HG02840 (cell line): ENCODE data around the gene WDFY1.

ENCODE experiments used
- ATAC-seq: cut with Tn5 transposase; IDR thresholded peaks from one replicate; pipeline ENCODE4 v1.9.1; 2021; ENCODE audit warnings: mild to moderate bottlenecking, moderate library complexity, moderate number of reproducible peaks; ENCODE audit not compliant: unreplicated experiment, low FRiP score

The WDFY1 gene

DNA sequence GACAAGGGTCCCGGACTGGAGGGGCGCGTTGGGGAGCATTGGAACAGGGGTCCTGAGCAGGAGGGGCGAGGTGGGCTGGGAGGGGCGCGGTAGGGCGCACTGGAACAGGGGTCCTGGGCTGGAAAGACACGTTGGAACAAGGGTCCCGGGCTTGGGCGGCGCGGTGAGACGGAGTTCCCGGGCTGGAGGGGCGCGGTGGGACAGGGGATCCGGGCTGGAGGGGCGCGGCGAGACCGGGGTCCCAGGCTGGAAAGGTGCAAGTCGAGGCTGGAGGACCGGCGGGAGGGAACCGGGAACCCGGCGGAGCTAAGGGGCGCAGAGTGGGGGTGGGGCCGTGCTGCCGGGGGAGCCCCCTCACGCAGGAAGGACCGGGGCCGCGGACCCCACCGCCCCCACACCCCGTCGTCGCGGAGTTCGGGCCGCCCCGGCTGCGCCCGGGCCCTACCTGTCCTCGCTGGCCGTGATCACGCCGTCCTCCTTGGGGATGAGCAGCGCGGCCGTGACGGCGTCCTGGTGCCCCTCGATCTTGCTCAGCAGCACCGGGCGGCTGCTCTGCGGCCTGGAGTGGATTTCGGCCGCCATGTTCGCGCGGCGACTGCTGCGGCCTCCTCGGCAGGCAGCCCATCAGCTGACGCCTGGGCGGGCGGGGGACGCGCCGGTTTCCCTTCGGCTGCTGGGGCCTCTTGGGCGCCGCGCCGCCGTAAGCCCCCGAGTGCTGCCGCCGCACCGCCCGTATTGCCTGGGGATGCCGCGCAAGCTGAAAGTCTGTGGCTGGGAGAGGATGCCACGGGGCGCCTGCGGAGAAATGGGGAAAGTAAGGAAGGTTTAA, at the start of gene WDFY1:
WDFY1 (minus strand) TSS at position 633 of the 829 bp plus-strand sequence; CDS start at position 582, 51 bp downstream.
- ATAC-seq, result peak; percentile 74

DNA sequence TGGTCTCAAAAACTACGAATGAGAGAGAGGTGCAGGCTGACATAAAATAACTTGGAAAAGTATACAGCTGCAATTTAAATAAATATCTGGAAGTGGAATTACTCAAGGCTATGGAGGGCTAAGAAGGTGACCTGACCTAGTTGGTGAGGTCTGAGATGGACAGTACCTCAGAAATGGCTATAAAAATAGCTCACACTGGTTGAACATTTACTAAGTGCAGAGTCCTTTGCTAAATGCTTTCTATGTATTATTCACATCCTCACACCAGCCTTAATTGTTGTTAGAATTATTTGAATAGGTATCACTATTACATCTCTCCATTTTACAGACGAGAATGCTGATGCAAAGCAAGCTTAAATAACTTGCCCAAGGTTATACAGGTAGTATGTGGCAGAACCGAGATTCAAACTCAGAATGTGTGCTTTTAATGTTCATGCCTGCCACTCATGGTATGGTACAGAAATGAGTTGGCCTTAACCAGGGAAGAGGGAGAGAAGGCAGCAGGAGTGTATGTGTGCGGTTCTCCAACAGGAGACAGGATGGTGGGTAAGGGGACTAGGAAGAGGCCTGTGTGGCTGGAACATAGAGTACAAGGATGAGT, 49.5 kb upstream of the WDFY1 start:
- no peak for ATAC-seq

GRCh38 chr2:223993634-223994232, 48.6 kb upstream of the WDFY1 start:
- no peak for ATAC-seq

DNA sequence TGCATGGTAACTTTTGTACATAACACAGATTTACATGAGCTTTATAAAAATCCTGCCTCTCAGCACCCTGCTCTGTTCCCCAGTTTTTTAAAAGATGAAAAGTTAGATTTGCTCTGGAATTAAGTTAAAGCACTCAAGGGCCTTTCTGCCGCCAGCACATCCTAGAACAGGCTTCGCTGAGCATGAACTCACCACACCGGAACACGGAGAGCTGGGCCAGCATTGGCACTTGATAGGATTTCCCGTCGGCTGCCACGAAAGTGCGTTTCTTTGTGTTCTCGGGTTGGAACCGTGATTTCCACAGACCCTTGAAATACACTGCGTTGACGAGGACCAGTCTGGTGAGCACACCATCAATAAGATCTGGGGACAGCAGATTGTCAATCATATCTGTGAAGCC, 46.5 kb upstream of the WDFY1 start:
- no peak for ATAC-seq

DNA sequence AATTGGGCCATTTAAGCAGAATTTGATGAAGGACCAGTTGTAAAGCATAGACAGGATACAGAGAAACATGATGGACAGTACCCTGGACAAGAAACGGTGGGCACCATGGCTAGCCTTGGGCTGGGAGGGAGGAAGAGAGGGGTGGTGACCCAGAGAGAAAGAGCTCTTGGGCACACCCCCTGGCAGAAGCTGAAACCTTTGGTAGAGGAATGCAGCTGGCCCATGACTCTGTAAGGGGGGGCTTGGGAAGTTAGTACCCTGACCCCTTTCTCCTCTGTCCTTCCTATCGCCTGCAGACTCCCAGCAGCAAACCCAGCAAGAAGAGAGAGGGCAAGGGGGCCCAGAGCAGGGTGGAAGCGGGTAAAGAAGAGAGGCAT, 44.7 kb upstream of the WDFY1 start:
- no peak for ATAC-seq

- ATAC-seq, result no peak
These were observed 44.2 kb upstream of the WDFY1 start for GRCh38 chr2:223989206-223989855.

DNA sequence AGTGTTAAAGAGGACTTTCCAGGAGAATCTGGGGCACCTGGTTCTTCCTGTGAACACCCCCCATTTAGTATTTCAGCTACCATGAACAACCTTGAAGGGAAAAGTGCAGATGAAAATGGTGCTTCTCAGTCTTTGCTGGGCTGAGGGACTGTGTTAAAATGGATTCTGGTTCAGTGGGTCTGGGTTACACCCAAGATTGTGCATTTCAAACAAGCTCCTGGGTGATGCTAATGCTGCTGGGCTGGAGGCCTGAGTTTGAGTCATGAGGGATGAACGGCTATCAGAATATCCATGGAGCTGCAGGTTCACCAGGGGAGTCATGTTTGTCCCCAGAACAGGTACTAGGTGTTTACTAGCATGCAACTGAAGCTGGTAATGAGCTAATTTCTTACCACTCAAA, 36.1 kb upstream of the WDFY1 start:
- ATAC-seq, result no peak

GRCh38 chr2:223980803-223981202, 35.7 kb upstream of the WDFY1 start:
- no peak for ATAC-seq

- no peak for ATAC-seq
These were observed 35.2 kb upstream of the WDFY1 start for GRCh38 chr2:223980397-223980735.

DNA sequence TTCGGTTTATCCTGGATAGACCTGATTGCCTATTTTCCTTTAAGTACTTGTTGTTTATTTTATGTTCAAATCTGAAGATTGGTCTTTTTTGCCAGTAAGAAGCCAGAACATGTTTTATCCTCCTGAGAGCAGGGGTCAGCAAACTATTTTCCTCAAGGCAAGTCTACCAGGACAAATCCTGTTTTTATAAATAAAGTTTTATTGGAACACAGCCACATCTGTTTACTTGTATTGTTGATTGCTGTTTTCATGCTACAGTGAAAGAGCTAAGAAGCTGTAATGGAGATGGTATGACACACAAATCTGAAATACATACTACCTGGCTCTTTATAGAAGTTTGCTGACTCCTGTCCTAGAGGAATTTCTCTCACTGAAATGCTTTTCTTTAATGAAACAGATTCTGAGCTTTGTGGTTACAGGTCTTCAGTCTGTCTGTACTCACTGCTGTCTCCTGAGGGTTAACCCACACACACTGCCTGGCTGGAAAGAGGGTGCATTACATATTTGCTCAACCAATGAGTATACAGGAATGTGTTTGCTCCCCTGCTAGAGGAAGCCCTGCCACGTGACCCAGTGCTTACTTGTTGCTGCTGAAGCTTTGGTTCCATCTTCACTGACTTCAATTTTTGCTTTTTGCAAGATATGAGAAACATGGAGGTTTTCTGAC, 34.7 kb upstream of the WDFY1 start:
- no peak for ATAC-seq

DNA sequence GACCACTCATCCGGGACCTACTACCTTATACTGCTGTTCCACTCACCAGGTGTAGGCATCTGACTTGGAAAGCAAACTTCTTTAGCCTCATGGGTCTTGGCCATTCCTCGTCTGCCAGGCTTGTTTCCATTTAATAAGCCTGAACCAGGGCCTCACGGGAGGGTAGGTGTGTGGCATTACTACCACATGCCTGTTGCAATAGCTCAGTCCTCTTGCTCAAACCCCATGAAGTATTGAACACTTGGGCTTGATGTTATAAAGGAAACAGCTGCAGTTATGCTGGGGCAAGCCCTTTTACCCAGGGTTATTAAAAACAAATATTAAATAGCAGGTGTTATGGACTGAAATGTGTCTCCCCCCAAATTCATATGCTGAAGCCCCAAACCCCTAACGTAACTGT, 33.3 kb upstream of the WDFY1 start:
- no peak for ATAC-seq

GRCh38 chr2:223976635-223977226, 31.6 kb upstream of the WDFY1 start:
- ATAC-seq, result no peak

GRCh38 chr2:223973606-223974005, 28.5 kb upstream of the WDFY1 start:
- no peak for ATAC-seq

DNA sequence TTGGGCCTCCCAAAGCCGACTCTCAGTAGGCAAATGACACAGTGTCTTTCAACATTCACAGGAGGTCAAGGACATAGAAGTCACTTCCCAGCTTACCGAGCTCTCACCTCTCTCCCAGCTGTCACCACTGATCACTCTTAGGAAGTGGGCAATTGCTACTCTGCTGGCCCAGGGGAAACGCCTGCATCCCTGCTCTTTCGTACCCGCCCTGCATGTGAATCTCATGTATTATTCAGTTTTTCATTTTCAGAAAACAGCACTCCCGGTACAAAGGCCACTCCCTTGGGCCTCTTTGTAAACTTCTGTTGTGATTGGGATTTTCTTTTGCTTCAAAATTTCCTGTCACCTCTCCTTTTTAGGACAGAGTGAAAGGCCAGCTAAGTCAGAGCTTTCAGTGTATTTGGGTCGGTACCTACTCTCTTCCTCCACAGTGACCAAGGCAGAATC, 27.5 kb upstream of the WDFY1 start:
- ATAC-seq, result no peak

- ATAC-seq, result no peak
These were observed 26.6 kb upstream of the WDFY1 start for GRCh38 chr2:223971731-223972130.

DNA sequence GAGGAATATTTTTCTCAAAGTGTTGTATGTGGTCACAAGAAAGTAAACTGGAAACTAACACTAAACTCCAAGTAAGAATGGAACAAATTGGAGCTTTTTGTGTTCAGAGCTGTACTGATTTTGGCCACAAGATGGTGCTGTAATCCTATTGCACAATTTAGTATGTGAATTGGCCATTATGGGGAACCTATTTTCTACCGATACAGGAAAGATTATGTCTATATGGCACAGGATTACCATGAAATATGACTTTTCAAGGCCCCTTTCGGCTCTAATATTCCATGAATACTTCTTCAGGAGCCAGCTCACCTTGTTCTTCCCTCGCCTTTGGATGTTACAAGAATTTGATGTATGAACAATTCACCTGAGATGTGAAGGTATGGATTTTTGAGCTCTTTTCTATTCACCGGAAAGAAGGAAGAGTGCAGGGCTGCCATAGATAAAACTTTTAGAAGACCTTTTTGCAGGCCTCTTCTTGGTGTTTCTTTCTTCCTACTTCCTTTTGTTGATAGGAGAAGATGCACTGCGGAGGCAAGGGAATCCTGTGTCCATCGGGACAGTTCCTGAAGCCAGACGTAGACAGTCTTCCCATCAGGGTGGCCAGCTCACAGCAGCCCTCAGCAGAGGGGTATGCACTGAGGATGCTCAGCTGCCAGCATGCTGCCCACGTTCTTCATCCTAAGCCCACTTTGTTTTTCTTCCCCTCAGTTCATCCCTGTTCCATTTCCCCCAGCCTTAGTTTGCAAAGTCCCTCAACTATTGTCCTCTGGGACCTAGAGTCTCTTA, 25.4 kb upstream of the WDFY1 start:
- ATAC-seq, result no peak

GRCh38 chr2:223969856-223970255, 24.7 kb upstream of the WDFY1 start:
- ATAC-seq, result no peak

GRCh38 chr2:223969315-223969714, 24.2 kb upstream of the WDFY1 start:
- ATAC-seq, result no peak

GRCh38 chr2:223967981-223968380, 22.8 kb upstream of the WDFY1 start:
- ATAC-seq, result no peak

- ATAC-seq, result no peak
These were observed 14.6 kb upstream of the WDFY1 start for GRCh38 chr2:223959688-223960087.
